GM12891 (cell line): ENCODE measurements around the gene NACC2.

ENCODE experiments used
- DNase-seq: peaks from one replicate; pipeline ENCODE4 v3.0.0; 2011; ENCODE audit warnings: low spot score; ENCODE audit not compliant: insufficient read length
- FAIRE-seq: peaks from 2 replicates; lab custom pipeline; 2011; peaks lifted over from hg19 to GRCh38; lab: Jason Lieb, UNC
- PAX5 ChIP-seq: IDR thresholded peaks from 2 replicates; pipeline ENCODE4 v1.6.1; 2011; ENCODE audit warnings: low read length, moderate library complexity, mild to moderate bottlenecking; ENCODE audit not compliant: insufficient read depth, severe bottlenecking
- POLR2A ChIP-seq: IDR thresholded peaks from 2 replicates; pipeline ENCODE4 v1.6.1; 2011; ENCODE audit warnings: low read depth, low read length, control low read depth
- POLR2AphosphoS5 ChIP-seq: IDR thresholded peaks from 2 replicates; pipeline ENCODE4 v1.6.1; 2011; ENCODE audit warnings: low read depth, low read length, control low read depth
- POU2F2 ChIP-seq: IDR thresholded peaks from 2 replicates; pipeline ENCODE4 v1.6.1; 2011; ENCODE audit warnings: low read depth, mild to moderate bottlenecking, control low read depth, low read length, moderate library complexity
- SPI1 ChIP-seq: IDR thresholded peaks from 2 replicates; pipeline ENCODE4 v1.6.1; 2011; ENCODE audit warnings: low read depth, low read length, control low read depth
- TAF1 ChIP-seq: IDR thresholded peaks from 2 replicates; pipeline ENCODE4 v1.6.1; 2011; ENCODE audit warnings: low read depth, low read length, control low read depth

The NACC2 gene

GRCh38 chr9:136081113-136081825 lies 13.8 kb downstream of the NACC2 start:
- FAIRE-seq (no peak), DNase-seq (no peak)
- TF ChIP-seq POU2F2 (no peak), POLR2AphosphoS5 (no peak), TAF1 (no peak), SPI1 (no peak)

GRCh38 chr9:136080716-136081112 lies 14.4 kb downstream of the NACC2 start:
- FAIRE-seq (no peak), DNase-seq (no peak)
- TF ChIP-seq POLR2A (no peak), SPI1 (no peak), POLR2AphosphoS5 (no peak), PAX5 (no peak), POU2F2 (no peak), TAF1 (no peak)

GRCh38 chr9:136079916-136080246 lies 15.2 kb downstream of the NACC2 start:
- FAIRE-seq (no peak), DNase-seq (no peak)
- TF ChIP-seq POLR2AphosphoS5 (no peak), POLR2A (no peak), TAF1 (no peak), POU2F2 (no peak), PAX5 (no peak)

DNA sequence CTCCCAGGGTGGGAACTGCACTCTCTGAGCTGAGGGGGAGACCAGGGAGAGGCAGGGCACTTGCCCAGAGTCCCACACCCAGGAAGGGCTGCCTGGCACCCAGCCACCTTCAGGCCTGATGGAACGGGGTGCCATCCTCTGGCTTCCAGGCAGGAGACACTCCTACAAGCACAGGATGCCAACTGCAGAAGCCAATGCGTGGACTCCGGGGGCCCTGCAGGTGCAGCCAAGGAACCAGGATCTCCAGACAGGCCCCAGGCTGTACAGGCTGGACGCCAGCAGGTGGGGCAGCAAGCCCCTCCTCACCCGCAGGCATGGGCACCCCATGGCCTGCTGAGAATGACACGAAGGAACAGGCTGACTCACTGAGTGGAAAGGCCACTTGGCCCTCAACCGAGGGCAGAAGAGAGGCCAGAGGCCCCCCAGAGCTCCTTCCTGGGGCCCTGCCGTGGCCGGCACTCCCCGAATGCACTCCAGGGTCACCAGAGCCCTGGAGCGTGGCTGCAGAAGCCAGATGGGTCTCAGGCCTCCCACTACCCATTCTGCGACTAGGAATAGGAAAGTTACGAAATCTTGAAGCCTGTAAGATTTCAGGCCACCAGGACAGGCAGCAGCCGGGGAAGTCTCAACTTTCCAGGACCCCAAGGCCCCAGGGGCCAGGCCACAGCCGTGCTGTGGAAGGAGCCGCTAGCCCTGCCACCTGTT lies 15.7 kb downstream of the NACC2 start:
- FAIRE-seq, result no peak
- TF ChIP-seq POLR2AphosphoS5 (no peak), PAX5 (no peak), POU2F2 (no peak), TAF1 (no peak), POLR2A (no peak), SPI1 (no peak)
- no peak for DNase-seq

- TF ChIP-seq POLR2AphosphoS5 (no peak), POLR2A (no peak), SPI1 (no peak), TAF1 (no peak), POU2F2 (no peak), PAX5 (no peak)
- DNase-seq, result no peak
- no peak for FAIRE-seq
These were observed 16.5 kb downstream of the NACC2 start for GRCh38 chr9:136078498-136079011.

- DNase-seq (no peak), FAIRE-seq (no peak)
- TF ChIP-seq POLR2AphosphoS5, result no peak
- TF ChIP-seq POLR2A, result no peak
- no peak for TF ChIP-seq POU2F2
These were observed 17.1 kb downstream of the NACC2 start for GRCh38 chr9:136078024-136078423.

- no peak for TF ChIP-seq POLR2AphosphoS5
These were observed 17.6 kb downstream of the NACC2 start for GRCh38 chr9:136077491-136077890.

DNA sequence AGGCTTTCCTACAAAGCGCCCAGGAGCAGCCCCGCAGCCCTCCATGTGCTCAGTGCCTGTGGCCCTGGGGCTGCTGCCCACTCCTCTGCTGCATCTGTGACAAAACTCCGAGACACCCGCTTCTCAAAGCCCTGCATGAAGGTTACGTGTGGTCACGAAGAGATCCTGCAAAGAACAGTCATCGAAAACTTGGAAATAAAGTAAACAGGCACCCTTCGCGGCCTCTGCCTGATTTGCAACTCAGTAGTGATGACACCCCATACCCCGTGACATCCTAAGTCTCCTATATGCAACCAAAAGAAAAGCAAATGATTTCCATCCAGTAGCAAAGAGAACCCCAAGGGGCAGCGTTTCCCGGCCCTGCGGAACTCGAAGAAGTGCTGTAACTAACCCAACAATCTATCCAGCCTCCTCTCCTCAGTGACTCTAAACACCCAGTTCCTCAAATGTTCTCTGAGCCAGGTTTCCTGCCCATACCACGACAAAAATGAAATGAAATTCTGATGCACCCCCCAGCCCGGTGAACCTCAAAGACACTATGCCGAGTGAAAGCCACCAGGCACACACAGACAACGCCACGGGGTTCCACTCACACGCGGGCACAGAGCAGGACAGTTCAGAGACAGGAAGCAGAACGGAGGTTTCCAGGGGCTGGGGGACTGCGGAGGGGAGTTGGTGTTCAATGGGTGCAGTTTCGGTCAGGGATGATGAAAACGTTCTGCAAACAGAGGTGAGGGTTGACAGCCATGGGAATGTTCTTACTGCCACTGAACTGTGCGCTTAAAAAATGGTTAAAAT lies 19.0 kb downstream of the NACC2 start:
- peak; percentile 40; the same call in 1 of the 2 replicates for TF ChIP-seq SPI1
- no peak for TF ChIP-seq POLR2A
- DNase-seq (no peak), FAIRE-seq (no peak)

More at GRCh38 chr9:136077491-136077890, 17.6 kb downstream of the NACC2 start:
- no peak for FAIRE-seq
- no peak for DNase-seq

DNA sequence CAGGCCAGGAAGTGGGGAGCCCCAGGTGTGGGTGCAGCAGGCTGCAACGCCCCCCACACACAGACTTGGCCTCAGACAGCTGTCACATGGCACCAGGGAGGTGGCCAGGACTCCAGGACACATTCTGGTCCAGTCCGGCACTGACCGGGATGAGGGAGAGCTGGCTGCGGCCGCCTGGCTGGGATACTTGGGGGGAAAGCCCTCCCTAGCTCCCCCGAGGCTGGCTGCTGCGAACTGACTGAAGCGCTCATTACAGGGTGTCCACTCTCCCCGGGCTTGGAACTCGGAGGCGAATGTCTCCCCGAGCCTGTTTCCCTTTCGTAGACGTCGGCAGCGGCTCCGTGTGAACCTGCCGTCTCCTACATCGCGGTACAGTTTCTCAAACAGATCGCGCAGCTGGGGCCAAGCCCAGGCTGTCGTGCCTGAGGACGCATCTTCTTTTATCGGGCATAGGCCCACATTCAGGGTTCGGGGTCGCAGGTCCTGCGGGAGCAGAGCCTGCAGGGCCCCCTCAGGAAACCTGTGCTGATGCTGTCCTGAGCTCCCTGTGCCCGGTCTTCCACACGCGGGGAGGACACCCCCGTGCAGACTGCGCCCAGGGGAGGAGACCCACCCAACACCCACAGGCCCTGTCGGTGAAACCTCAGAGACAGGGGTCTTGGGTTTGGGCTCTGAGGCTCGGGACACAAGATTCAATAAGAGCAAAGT lies 19.8 kb downstream of the NACC2 start:
- DNase-seq (no peak), FAIRE-seq (no peak)
- no peak for TF ChIP-seq PAX5
- TF ChIP-seq POU2F2, result no peak
- TF ChIP-seq TAF1, result no peak
- TF ChIP-seq POLR2A, result no peak
- TF ChIP-seq POLR2AphosphoS5, result no peak
- TF ChIP-seq SPI1, result no peak
